ENCODE results near the gene FAM110D.

Gene FAM110D

DNA sequence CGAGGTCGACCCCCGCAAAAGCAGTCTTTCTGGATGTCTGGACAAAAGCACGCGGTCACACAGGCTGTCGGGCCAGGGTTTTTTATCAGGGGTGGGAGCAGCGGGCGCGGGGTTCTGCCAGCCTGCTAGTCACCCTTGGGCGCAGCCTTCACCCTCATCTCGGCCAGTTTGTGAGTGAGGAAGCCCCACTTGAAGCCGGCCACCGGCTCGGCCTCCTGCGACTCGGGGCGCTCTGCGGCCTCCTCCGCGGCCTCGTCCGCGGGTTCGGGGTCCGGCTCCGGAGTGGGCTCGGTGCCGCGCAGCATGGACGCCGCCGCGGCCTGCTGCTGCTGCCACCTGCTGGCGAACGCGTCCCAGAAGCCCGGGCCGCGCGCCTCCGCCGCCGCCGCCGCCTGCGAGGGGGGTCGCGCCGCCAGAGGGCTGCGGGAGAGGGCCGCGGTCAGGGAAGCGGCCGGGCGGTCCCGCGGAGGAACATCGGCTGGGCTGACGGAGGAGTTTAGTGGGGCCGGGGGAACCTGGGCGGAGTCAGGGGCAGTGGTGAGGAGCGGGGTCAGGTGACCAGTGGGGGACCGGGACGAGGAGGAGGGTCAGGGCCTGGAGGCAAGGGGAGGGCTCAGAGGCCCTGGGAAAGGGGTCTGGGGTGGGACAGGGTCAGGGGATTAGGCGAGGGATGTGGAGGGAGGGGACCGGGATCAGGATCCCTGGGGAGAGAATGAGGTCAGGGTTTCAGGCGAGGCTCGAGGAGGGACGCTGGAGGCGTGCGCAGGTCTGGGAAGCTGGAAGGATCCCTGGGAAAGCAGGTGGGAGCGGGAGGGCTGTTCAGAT, 5.4 kb downstream of the FAM110D start:
- DNase-seq = peak; percentile 54

DNA sequence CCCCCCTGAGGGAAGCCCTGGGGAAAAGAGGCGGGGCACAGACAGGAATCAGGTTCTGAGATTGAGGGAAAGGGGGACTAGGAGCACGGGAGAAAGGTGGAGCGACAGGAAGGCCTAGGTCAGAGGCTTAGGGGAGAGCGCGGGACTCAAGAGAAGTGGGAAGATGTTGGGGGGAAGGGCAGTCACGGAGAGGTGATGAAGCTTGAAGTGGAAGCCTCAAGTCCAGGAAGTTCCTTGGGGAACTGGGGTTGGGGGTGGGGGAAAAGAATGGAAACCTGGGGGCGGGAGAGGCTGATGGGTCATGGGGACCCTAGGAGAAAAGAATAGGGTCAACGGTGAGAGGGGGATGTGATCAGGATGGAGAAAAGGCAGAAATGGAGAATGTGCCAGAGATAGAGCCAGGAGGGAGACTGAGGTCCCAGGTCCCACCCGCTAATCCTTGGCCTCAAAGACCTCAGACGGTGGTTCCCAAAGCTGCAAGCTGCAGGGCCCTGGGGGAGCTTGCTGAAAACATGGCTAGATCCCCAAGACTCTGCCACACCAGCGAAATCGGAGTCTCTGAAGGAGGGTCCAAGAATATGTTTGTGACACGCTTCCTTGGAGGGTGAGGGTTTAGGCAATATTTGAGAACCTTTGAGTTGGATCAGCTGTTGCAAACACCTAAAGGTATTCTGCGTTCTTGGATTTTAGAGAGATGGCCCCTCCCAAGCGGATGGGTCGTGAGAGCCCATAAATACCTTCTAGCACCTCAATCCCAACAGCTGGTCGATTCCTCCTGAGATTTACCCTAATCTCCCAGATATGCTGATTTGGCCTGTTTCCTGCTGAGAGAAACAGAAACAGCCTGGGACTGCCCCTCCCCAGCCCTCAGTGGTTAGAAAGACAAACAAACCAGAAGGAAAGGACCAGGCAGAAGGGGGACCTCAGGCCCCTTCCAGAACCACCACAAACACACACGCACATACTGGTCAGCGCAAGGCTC, 6.3 kb downstream of the FAM110D start:
- DNase-seq = no peak

DNA sequence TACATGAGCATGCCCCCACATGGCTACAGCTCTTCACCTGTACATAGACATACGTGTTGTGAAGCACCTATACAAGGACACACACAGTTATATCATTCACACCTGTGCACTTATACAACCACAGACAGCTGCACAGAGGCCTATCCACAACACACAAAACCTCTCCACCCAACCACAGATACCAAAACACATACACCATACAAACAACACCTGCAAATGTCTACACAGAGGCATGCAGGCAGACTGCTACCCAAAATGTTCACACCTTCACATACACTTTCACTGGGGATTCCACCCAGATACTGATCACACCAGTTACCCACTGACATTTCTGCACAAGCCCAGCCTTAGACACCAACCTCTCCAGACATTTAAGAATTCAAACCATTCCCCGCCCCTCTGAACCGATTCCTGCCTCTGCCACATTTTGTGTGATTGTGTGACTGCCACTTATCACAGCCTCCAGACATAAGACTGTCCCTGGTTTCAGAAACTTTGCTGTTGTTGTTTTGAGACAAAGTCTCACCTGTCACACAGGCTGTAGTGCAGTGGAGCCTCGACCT, 7.9 kb downstream of the FAM110D start:
- peak; percentile 11 for DNase-seq

- DNase-seq = no peak
These were observed 9.7 kb downstream of the FAM110D start, which contains the start of gene C1orf232 for GRCh38 chr1:26168410-26169197. TSS of gene C1orf232 (minus strand) at chr1:26168963. CDS start at chr1:26168499, 464 bp downstream.

DNA sequence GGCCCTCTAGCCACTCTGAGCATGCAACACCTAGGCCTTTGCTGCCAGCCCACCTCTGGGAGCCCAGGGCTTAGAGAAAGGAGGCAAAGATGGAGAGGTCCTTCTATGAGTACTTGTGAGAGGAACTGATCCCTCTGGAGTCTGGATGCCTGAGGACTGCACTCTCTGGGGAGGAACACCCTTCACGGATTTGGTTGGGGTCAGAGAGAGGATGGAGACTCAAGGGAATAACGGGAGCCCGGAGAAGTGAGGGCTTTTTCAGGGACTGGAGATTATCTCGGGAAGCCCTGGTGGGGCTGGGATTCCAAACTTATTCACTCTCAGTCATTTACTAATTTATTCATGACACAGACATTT, 10.3 kb downstream of the FAM110D start:
- no peak for DNase-seq

DNA sequence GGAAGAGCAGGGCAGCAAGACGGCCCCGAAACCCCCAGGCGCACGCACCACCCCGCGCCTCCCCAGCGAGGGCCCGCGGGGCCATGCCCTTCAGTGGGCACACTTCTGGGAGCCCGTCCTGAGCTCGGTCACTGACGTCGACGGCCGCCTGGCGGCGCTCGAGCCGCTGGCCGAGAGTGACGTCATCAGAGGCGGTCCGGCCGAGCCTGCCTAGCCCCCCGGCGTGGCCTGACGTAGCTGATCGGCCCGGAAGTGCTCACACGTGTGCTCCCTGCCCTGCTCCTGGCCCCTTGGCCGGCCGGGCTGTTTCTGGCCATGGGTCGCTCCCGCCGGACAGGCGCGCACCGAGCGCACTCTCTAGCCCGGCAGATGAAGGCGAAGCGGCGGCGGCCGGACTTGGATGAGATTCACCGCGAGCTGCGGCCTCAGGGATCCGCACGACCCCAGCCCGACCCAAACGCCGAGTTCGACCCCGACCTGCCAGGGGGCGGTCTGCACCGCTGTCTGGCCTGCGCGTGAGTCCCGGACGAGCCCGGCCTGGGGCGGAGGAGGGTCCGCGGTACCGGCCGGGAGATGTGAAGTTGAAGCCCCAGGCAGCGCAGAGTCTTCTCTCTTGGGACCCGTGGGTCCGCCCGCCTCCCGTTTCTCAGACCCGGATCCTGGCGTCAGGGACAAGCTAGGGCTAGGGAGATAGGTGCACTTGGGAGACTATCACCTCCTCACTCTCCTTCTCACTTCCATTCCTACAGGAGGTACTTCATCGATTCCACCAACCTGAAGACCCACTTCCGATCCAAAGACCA, 11.0 kb downstream of the FAM110D start, which contains the start of gene ZNF593:
TSS of gene ZNF593 (plus strand) at position 240 of the 803 bp plus-strand sequence. CDS start at position 316, 76 bp downstream.
- DNase-seq = peak; percentile 91

DNA sequence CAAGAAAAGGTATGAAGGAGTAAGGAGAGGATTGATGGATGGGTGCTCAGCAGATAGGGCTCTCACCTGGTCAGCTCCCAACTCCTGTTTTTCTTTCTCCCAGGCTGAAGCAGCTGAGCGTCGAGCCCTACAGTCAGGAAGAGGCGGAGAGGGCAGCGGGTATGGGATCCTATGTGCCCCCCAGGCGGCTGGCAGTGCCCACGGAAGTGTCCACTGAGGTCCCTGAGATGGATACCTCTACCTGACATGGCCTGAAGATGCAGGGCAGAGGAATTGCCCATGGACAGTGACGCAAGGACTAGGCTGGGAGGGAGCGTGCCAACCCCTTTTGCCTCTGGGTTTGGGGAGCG, 11.6 kb downstream of the FAM110D start:
- DNase-seq = no peak

GRCh38 chr1:26171084-26172072, 12.5 kb downstream of the FAM110D start, which contains the start of gene ZNF593OS:
TSS of gene ZNF593OS (minus strand) at chr1:26171832. CDS start at chr1:26171661, 171 bp downstream.
- no peak for DNase-seq

DNA sequence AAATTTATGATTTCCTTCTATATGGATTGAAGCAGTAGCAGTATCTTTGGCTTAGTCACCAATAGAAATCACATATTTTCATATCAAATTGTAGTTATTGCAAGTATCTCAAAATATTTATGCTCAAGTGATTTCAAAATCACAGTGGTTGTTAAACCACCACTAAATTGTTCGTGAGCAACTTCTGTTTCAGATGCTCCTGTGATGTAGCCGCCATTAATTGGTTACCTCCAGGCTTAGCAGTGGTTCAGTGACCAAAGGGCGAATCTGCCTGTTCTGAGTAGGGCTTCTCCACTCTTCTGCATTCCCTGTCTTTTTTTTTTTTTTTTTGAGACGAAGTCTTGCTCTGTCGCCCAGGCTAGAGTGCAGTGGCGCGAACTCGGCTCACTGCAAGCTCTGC, 16.5 kb downstream of the FAM110D start:
- no peak for DNase-seq

- peak; percentile 22 for DNase-seq
These were observed 18.4 kb downstream of the FAM110D start, which contains the start of gene CNKSR1 for GRCh38 chr1:26177182-26177684. TSS of gene CNKSR1 (plus strand) at chr1:26177491. CDS start at chr1:26177548, 57 bp downstream.

- DNase-seq = no peak
These were observed 21.2 kb downstream of the FAM110D start for GRCh38 chr1:26180010-26180506.

GRCh38 chr1:26181586-26182382, 22.9 kb downstream of the FAM110D start:
- no peak for DNase-seq

- DNase-seq = no peak
These were observed 23.5 kb downstream of the FAM110D start for GRCh38 chr1:26182383-26182696.

DNA sequence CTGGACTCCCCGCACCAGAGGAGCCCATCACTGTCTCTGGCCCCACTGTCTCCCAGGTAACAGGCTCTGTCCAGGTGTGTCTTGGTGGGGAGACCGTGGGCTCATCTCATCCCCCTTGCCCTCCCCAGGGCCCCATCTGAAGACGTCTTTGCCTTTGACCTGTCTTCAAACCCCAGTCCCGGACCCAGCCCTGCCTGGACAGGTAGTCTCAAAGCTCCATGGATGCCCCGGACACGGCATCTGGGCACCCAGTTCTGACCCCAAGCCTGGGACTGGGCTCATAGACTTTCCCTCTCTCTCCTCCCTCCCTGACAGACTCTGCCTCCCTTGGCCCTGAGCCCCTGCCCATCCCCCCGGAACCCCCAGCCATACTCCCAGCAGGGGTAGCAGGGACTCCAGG, 25.2 kb downstream of the FAM110D start:
- DNase-seq = no peak

GRCh38 chr1:26184883-26185282, 26.0 kb downstream of the FAM110D start:
- DNase-seq = no peak

DNA sequence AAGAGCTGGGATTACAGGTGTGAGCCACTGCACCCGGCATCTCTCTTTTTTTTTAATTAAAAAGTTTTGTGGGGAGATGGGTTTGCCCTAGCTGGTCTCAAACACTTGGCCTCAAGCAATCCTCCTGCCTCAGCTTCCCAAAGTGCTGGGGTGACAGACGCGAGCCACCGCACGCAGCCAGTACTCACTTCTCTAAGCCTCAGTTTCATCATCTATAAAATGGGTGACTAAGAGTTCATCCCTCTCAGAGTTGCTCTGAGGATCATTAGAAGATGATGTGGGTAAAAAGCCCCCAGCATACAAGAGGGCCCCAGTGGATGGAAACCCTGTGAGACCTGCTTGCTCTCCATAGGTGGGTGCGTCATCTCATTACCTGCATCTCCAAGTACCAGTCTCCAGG, 29.0 kb downstream of the FAM110D start:
- no peak for DNase-seq

- no peak for DNase-seq
These were observed 29.6 kb downstream of the FAM110D start for GRCh38 chr1:26188477-26188876.

DNA sequence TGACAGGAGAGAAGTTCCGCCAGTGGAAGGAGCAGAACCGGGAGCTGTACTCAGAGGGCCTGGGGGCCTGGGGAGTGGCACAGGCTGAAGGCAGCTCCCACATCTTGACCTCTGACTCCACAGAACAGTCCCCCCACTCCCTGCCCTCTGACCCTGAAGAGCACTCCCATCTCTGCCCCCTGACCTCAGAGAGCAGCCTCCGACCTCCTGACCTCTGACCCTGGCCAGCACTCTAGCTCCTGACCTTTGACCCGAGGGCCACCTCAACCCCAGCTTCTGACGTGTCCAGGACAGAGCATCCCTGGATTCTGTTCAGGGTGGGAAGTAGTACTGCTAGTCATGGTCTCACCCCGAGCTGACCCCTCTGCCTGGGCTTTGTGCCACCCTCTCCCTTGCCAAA, 30.5 kb downstream of the FAM110D start:
- DNase-seq = no peak

DNA sequence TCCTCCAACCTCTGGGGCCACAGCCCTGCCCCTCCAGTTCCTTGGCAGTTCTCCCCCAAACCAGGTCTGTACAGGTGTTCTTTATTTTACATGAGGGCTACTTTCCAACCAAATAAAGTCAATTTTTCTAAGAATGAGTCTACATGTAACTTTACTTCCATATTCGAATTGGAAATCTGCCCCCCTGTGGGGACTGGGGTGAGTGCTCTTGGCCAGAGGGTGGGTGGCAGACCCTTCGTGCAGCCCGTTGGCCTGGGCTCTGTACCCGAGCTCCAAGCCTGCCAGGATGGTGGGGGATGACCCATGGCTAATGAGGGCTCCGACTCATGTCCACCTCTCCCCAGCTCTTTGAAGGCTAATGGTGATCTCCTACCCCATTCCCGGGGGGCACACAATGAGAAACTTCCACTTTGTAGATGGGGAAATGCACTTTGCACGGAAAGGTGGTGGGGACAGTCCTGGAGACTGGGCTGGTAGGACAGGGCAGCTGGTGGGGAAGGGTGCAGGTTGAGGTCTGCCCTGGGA, 30.9 kb downstream of the FAM110D start:
- DNase-seq = no peak
